Liver (tissue), 3 donors: ENCODE data around the gene SPATA32.

Experiments
- SP1 ChIP-seq: IDR thresholded peaks from 2 replicates; pipeline ENCODE4 v1.6.1; 2018; ENCODE audit warnings: antibody characterized with exemption, mild to moderate bottlenecking
- TF ChIP-seq, protein P1 (sequence below): fragments of 150-350 bp; IDR thresholded peaks from 2 replicates; pipeline ENCODE4 v1.5.1; 2017; ENCODE audit warnings: improper control_type of control experiment, low read depth, low read length; ENCODE audit not compliant: missing input control
- TF ChIP-seq, protein P2 (sequence below): IDR thresholded peaks from 2 replicates; pipeline ENCODE4 v1.6.1; 2016; ENCODE audit warnings: antibody characterized with exemption, mild to moderate bottlenecking
- donor health status: healthy.
- donor health status: healthy.

DNA sequence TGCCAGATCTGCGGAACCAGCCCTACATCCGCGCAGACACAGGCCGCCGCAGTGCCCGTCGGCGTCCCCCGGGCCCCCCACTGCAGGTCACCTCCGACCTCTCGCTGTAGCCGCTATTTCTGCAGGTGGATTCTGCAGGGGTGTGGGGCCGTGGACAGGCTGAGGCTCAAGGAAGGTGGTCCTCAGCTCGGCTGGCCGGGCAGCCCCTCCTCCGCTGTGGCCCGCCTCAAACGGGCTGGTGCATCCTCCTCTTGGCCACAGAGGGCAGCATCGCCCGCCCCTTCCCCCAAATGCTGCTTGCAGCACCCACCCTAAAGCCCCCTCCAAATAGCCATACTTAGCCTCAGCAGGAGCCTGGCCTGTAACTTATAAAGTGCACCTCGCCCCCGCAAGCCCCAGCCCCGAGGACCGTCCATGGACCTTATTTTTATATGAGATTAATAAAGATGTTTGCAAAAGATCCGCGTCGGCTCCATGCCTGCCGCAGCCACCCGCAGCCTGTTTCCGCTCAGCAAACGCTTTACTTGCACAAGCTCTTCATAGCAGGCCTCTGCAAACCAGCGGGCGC, 14.9 kb downstream of the SPATA32 start:
- TF ChIP-seq, protein P1, sequence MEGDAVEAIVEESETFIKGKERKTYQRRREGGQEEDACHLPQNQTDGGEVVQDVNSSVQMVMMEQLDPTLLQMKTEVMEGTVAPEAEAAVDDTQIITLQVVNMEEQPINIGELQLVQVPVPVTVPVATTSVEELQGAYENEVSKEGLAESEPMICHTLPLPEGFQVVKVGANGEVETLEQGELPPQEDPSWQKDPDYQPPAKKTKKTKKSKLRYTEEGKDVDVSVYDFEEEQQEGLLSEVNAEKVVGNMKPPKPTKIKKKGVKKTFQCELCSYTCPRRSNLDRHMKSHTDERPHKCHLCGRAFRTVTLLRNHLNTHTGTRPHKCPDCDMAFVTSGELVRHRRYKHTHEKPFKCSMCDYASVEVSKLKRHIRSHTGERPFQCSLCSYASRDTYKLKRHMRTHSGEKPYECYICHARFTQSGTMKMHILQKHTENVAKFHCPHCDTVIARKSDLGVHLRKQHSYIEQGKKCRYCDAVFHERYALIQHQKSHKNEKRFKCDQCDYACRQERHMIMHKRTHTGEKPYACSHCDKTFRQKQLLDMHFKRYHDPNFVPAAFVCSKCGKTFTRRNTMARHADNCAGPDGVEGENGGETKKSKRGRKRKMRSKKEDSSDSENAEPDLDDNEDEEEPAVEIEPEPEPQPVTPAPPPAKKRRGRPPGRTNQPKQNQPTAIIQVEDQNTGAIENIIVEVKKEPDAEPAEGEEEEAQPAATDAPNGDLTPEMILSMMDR, result peak; percentile 12
- TF ChIP-seq, protein P2, sequence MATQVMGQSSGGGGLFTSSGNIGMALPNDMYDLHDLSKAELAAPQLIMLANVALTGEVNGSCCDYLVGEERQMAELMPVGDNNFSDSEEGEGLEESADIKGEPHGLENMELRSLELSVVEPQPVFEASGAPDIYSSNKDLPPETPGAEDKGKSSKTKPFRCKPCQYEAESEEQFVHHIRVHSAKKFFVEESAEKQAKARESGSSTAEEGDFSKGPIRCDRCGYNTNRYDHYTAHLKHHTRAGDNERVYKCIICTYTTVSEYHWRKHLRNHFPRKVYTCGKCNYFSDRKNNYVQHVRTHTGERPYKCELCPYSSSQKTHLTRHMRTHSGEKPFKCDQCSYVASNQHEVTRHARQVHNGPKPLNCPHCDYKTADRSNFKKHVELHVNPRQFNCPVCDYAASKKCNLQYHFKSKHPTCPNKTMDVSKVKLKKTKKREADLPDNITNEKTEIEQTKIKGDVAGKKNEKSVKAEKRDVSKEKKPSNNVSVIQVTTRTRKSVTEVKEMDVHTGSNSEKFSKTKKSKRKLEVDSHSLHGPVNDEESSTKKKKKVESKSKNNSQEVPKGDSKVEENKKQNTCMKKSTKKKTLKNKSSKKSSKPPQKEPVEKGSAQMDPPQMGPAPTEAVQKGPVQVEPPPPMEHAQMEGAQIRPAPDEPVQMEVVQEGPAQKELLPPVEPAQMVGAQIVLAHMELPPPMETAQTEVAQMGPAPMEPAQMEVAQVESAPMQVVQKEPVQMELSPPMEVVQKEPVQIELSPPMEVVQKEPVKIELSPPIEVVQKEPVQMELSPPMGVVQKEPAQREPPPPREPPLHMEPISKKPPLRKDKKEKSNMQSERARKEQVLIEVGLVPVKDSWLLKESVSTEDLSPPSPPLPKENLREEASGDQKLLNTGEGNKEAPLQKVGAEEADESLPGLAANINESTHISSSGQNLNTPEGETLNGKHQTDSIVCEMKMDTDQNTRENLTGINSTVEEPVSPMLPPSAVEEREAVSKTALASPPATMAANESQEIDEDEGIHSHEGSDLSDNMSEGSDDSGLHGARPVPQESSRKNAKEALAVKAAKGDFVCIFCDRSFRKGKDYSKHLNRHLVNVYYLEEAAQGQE, result no peak
- TF ChIP-seq SP1, result no peak
